Activated CD8-positive, alpha-beta memory T cell treated with anti-CD3 and anti-CD28 coated beads for 4 hours (primary cell): ENCODE results near the gene RNF169.
"Not testable (repeated sequence)": the region's sequence is repeated elsewhere in the genome, so short reads cannot be mapped to it uniquely, and the experiment has no call there.

Experiments
- DNase-seq, 2 donors: peaks; one replicate each; pipeline ENCODE4 v3.0.0-alpha.2; 2020; ENCODE audit warnings: low read depth in 2 of 2

Gene RNF169

DNA sequence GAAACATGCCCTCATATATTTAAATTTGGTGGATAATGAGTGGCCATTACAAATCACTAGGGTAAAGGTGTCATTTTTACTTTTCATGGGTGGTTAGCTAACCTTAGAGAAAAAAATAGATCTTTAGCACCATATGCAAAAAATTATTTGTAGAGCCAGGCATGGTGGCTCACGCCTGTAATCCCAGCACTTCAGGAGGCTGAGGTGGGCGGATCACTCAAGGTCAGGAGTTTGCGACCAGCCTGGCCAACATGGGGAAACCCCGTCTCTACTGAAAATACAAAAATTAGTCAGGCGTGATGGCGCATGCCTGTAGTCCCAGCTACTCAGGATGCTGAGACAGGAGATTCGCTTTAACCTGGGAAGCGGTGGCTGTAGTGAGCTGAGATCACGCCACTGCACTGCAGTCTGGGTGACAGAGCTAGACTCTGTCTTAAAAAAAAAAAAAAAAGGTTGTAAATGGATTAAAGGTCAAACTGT, 19.6 kb downstream of the RNF169 start:
- not testable (repeated sequence) for DNase-seq

DNA sequence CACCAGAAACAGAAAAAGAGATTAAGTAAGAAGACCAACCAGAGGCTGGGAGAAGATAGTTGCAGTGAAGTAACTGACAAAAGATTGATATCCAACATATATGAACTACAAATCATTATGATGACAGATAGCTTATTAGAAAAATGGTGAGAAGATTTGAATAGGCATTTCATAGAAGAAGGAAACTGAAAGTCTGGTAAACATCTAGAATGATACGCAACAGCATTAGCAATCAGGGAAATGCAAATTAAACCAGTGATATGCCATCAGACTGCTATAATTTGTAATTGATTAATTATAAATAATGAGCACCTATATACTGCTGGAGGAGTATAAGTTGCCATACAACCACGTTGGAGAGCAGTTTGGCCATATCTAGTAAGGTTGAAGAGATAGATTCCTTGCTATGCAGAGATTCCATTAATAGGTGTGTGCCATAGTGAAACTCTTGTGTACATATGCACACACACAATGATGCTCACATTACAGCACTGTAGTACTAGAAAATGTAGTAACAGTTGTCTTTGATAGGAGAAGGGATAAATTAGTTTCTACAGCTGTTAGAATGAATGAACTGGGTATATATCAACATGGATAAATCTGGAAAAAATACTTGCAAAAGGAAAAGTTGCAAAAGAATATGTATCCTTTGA, 20.5 kb downstream of the RNF169 start:
- no peak for DNase-seq

DNA sequence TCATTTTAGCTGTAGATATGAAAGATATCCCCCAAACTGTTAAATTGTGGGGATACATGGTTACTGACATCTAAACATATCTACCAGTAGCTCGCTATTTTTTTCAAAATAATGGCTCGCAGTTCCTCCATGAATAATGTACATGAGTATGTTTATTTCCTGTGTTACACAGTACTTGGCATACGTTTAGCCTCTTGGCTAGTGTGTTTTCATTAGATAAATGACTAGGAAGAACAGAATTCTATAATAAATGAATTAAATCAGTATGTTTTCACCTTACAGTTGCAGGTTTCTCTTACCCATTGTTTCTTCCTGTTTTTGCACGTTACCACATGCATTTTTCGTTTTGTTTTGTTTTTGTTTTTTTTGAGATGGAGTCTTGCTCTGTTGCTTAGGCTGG, 21.8 kb downstream of the RNF169 start:
- no peak for DNase-seq

DNA sequence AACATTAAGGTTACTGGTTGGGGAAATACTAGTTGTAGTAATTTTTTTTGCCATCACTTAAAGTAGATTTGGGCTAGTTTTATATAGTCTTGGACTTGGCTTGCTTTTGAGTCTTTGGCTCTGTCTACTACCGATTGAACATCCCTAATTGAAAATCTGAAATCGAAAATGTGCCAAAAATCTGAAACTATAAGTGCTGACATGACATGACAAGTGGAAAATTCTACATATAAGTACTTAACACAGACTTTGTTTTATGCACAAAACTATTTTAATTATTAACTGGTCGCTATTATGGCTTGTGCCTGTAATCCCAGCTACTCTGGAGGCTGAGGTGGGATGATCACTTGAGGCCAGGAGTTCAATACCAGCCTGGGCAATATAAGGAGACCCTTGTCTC, 22.5 kb downstream of the RNF169 start:
- DNase-seq: no peak

DNA sequence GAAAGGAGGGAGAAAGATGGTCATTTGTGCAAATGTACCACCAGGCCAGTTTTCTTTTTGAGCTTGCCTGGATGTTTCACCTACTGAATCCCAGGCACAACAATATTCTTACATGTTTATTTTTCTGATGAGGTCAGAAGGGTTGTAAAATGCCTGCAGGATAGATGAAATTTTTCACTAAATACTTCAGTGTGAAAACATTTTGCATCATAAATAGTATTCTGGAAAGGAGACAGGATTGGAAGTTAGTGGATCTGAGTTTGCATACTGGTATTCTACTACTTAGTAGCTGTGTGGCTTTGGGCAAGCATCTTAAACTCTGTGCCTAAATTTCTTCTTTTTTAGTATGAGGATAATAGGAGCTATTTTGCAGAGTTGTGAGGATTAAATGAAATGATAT, 24.8 kb downstream of the RNF169 start:
- no peak for DNase-seq

DNA sequence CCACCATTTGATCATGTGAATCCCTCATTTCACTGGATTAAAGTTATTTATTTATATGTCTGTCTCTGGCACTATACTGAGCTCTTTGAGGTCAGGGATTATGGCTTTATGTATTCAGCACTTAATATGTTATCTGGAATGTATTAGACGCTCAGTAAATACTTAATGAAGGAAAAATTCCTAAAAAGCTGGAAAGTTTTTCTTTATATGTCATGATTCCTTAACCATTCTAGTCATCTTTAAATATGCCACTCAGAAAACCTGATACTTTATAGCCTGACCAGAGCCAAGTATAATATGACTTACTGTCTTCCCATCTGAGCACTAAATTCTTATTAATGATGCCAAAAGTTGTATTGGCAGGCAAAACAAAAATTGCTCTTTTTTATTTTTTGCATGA, 27.1 kb downstream of the RNF169 start:
- no peak for DNase-seq

DNA sequence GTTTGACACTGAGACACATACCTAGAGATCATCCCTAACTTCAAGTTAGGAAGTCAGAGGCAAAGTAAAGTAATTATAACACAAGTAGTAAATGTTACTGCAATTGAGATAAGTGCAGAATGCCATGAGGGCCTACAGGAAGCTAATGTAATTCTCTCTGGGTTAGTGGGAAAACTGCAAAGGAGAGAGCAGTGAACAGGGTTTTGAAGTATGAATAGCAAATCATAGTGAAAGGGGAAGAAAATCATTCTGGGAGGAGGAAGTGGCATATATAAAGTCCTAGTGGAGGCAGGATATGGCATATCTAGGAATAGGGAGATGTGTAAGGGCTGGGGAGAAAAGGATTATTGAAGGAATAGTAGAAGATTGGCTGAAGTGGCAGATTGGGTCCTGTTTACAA, 27.9 kb downstream of the RNF169 start:
- DNase-seq: no peak

DNA sequence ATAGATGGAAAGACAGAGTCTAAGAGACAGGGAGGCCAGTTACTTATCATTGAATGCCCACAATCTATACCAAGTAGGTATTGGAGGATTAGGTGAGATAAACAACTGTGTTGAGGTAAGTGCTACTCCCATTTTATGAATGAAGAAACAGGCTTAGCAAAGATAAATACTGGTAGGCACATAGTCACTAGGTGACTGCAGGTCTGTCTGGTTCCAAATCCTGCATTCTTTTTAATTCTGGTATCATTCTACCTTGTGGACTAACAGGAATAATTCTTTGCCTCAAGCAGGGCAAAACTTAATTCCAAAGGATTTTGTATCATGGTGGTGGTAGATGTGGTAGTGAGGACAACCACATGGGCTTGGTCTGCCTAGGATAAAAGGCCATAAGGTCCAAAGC, 28.4 kb downstream of the RNF169 start:
- DNase-seq: no peak

DNA sequence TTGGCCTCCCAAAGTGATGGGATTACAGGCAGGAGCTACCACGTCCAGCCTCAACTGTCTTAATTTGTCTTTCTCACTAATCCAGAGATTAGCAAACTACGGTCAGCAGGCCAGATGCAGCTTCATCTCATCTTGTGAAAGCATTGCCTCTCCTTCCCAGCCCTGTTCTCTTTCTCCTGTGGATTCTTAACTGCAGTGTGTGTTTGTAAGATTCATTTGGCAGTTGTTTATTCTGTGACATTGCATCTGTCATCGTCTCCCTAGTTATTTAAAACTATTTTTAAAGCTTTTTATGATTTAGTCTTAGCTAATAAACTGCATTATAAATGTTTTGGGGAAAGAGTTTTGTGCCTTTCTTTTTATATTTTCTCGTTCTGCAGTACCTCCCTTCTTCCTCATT, 29.2 kb downstream of the RNF169 start:
- DNase-seq: no peak

DNA sequence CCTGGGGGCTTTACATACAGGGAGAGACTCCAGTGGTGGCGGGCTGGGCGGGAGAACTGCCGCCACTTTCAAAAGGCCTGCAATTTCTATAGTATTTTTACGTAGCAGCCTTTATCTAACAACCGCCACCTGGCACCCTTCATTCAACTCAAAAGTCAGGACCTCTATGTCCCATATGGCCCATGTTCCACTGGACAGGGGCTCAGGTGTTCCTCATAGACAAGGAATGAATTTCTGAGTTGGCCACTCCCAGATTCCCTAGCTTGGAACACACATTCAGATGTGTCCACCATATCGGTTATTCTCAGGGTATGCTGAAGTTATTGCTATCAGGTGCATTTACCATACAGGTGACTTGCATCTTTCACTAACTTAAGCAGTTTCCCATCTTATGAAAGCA, 29.9 kb downstream of the RNF169 start:
- no peak for DNase-seq

DNA sequence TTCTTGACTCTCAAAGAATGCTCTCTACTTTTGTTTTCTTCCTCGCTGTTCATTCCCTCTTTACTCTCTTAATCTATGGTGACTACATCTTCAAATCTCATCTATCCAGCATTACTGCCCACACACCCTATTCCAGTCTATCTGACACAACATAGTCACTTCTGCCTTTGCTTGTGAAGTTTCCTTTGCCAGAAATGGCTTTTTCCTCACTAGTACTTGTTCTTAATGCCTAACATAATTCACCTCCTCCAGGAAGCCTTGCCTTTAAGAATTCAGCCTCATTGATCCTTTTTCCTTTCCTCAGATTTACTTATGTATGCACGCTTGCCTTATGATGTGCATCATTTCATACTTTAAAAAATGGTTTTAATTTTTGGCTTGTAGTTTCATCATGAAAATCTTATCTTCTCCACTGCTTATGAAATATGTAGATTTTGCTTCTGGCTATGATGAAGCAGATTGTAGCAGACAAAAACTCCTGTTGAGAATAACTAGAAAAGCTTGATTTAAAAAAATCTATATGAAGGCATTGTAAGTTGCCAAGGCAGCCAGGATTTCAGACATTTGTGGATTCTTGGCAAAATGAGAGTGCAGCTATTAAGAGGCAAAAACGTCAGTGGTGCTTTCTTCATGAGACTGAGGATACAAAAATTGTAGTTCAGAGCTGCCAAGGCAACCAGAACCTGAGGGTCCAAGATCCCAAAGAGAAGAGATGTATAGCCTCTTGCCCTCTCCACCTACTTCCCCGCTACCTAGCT, 31.8 kb downstream of the RNF169 start:
- no peak for DNase-seq

DNA sequence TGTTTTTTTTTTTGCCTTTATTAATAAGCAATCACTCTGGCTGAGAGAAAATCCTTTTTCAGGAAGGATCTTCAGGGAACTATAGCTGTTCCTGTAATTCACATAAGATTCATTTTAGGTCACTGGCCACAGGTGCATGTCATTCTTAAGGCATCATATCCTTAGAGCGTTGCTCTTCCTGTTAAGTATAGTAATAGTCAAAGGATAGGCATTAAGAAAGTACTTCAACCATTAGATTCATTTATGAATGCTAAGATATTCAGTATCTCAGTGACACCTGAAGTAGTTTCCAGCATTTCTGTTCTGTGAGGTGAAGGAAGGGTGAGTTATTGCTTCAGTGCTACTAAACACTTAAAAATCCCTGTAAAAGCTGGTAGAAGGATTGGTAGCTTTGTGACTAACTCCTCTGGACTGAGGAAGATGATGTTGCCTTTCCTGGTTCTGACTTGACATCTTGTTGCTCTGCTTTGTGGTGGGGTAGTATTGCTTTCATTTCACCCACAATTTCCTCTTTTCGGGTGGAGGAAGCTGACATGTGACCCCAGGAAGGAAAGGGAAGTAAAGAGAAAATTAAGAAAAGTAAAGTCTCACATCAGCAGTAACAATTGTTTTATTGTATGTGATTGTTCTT, 34.7 kb downstream of the RNF169 start:
- DNase-seq: no peak

DNA sequence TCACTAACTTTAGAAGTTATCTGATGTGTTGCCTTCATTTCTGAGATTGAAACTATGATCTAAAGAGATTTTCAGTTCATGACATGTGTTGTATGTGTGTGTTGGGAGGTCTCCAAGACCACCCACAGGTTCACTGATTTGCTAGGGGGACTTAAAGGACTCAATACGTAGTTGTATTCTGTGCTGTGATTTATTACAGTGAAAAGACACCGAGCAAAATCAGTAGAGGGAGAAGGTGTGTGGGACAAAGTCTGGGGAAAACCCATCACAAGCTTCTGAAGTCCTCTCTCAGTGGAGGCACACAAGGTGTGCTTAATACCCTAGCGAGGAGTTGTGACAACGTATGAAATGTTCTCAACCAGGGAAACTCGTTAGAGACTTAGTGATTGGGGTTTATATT, 35.6 kb downstream of the RNF169 start:
- no peak for DNase-seq

DNA sequence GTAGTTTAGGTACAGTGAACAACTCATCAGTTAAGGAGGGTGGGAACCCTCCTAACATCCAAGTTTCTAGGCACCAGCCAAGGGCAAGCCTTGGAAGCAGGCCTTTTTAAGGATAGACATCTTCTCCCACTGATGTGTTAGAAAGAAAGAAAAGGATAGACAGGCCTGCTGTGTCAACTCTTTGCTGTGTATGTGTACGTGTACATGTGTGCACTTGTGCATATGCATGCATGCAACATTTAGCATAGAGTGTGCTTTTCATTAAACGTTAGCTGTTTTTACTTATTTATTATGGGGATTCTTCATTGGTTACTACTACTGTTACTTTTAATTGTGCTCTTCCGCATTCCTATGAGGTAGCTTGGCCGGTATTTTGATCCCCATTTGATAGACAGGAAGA, 36.1 kb downstream of the RNF169 start:
- no peak for DNase-seq

DNA sequence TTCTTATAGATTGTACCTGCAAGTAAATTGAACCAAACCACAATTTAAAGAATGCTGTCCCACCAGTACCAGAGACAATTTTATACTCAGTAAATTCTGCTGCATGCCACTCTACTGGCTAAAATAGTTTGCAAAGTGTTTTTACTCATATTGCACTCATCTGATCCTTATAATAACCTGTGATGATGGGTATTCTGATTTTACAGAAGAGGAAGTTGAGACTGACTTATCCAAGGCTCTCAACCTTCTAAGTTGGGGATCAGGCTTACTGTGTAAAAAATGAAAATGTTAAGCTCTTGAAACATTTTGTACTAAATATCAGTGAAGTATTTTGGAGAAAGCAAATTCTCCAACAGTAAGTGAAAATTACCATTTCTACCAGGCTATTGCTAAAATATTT, 37.9 kb downstream of the RNF169 start:
- DNase-seq: no peak

DNA sequence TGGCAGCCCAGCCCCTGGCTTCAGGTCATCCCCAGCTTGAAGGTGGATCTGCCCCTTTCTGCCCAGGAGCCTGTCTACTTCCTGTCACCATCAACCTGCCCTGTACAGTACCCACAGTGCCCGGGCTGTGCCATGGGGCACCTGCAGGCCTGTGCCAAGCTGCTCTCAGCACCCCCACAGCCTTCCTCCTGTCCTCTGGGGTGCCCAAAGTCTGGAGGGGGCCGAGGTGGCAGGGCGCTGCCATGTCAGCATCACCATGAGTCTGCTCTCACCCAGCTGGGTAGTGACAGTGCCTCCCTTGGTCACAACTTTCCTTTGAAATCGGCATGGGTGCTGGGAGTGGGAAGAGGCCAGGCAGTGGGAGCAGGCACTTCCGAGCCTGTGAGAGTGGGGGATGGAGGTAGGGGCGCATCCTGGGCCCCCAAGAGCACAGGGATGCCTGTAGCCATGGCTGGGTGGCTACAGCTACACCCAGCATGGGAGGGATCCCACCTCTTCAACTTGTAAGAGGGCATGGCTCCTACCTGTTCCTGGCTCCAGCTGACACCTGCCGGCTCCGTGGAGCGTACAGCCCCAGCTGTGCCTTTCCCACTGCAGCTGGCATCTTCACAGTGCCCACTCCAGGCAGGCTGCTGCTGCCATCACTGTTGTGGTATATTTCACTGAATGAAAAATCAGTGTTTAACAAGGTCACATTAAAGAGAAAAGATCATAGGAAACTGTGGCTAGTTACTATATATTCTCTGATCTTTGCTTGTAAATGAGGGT, 42.9 kb downstream of the RNF169 start:
- no peak for DNase-seq

DNA sequence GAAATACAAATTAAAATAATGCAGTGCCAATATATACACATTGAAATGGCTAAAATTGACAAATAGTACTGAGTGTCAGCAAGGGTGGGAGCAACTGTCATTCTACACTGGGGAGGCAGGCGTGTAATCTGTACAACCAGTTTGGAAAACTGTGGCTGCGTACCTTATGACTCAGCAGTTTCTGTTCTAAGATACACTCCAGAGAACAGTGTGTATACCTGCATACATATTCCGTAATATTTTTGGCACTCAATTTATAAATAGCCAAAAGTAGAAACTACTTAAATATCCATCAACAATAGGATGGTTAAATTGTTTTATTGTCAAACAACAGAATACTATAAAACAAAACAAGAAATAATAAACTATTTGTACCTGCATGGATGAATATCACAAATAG, 57.6 kb downstream of the RNF169 start:
- DNase-seq: no peak

DNA sequence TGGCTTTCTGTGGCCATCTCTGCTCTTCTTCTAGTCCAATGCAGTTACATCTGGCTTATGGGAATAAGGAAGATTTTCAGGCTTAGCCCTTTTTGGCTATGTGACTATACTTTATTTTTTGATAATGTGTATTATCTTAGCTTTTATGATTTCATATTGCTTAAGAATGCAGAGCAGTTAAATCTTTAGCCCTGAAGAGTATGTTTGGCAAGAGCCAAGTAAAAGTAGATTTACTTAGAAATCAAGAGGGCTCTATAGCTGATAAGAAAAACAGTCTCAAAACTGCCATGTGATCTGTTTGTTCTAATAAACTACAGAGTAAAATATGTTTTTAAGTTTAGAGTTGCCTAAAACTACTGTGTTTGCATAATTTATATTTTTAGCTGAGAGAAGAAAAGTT, 61.2 kb downstream of the RNF169 start:
- no peak for DNase-seq

DNA sequence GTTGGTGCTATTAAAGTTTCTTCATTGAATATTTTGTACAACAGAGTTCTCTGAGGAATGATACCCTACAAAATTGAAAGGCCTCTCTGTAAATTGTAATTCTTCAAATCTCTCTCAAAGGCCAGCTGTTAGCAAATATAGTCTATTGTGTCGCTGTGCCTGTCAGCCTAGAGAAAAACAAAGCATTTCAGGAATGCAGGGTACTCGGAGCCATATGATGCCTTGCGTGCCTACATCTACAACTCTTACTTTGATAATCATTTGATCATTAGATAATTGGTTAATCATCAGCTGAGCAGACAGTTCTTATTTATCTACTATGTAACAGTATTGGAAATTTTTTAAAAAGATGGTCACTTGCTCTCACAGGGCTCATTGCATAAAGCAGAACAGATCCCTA, 67.3 kb downstream of the RNF169 start:
- no peak for DNase-seq

DNA sequence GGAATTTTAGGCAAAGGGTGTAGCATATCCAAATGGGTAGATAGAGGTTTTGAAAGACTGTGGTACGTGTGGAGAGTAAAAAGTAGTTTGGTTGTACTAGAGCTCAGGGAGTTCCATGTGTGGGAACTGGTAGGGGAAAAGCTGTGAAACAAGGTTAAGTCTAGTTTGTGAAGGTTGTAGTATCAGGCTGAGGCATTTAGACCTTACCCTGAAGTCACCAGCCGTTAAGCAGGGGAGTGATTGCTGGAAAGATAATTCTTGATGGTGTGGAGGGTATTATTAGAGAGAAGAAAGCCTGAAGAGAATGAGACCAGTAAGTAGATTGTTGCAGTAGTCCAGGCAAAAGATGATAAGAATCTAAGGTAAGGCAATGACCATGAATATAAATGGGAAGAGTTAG, 68.0 kb downstream of the RNF169 start:
- no peak for DNase-seq

DNA sequence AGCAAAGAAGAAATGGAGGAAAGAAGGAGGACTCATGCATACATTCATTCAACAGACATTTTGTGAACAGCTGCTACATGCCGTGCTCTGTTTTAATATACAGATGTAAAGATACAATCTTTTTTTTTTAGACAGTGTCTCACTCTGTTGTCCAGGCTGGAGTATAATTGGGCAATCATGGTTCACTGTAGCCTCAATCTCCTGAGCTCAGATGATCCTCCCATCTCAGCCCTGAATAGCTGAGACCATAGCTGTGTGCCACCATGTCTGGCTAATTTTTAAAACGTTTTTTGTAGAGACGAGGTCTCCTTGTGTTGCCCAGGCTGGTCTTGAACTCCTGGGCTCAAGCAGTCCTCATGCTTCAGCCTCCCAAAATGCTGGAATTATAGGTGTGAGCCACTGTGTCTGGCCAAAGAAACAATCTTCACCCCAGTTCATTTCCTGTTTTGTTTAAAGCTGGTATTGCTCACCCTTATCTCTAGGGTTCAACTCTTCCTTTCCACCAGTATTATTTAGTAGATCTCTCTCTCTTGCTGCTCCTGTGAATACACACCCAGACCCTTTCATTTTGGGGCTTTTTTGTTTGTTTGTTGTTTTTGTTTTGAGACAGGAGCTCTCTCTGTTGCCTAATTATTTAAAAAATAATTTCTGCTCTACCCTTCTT, 69.8 kb downstream of the RNF169 start:
- no peak for DNase-seq

DNA sequence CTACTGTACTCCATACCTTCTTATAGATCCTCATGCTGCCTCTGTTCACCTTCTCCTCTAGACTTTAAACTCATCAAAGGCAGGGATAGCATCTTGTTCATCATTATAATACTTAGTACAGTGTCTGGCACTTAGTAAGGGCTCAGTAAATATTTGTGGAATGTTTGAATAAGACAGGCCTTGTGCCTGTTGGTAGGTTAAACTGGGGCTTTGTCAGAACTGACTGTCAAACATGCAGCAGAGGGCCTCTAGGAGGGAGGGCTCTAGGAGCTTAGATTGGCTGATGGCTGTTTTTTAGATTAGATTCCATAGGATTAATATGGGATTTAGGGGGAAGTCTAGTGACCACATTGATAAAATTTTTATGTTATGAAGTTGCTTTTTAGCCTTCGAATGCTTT, 70.8 kb downstream of the RNF169 start:
- no peak for DNase-seq
